Omental fat pad (tissue), 4 donors: Measurements from ENCODE around the gene LANCL1. TPM values are rescaled to one million over a fixed set of nuclear protein-coding genes. Genes with fewer than 3 reads are reported as not detected.

Experiments
- ATAC-seq: fragments of 150-250 bp; one replicate; pipeline ENCODE4 v1.9.1; 2016; ENCODE audit warnings: mild to moderate bottlenecking, moderate library complexity; ENCODE audit not compliant: low FRiP score
- DNase-seq: peaks from one replicate; pipeline ENCODE4 v3.0.0-alpha.2; 2019; ENCODE audit warnings: low spot score
- total RNA-seq, 4 donors: library from RNA; depleted of rRNA; stranded (reverse); fragments of >200 nt; gene quantifications; one replicate each; pipeline ENCODE4 v1.1.0, GENCODE V29; 2016
- TF ChIP-seq, protein P1 (sequence below), 3 donors: fragments of 450-650 bp; IDR thresholded peaks; one replicate each; pipeline ENCODE4 v1.5.1; 2016 to 2017; ENCODE audit warnings: antibody characterized with exemption in 3 of 3, mild to moderate bottlenecking in 3 of 3, moderate library complexity in 2 of 3

Gene LANCL1
- total RNA-seq, 4 donors from 2014 or later: 20.8 to 33.6 (median 27.1) TPM

DNA sequence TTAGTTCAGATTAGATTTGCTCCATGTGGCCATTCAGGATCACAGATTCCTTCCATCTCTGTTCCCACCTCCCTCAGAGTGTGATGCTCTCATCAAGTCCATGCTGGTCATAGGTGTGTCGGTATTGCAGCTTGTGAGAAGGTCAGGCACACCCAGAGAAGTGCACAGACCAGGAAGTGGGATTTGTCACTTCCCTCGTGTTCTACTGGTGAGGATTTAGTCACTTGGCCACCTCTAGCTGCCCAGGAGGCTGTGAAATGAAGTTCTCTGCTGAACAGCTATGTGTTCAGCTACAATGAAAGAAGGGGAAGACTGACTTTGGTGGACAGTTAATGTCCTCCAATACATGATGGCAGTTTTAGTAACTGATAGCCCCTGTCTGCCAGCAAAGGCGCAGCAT lies 3.5 kb upstream of the LANCL1 start:
- TF ChIP-seq, protein P1, sequence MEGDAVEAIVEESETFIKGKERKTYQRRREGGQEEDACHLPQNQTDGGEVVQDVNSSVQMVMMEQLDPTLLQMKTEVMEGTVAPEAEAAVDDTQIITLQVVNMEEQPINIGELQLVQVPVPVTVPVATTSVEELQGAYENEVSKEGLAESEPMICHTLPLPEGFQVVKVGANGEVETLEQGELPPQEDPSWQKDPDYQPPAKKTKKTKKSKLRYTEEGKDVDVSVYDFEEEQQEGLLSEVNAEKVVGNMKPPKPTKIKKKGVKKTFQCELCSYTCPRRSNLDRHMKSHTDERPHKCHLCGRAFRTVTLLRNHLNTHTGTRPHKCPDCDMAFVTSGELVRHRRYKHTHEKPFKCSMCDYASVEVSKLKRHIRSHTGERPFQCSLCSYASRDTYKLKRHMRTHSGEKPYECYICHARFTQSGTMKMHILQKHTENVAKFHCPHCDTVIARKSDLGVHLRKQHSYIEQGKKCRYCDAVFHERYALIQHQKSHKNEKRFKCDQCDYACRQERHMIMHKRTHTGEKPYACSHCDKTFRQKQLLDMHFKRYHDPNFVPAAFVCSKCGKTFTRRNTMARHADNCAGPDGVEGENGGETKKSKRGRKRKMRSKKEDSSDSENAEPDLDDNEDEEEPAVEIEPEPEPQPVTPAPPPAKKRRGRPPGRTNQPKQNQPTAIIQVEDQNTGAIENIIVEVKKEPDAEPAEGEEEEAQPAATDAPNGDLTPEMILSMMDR (IDR thresholded peaks at IDR 0.05): no peak
- no peak for ATAC-seq
- DNase-seq: no peak

GRCh38 chr2:210478661-210479060 lies 2.1 kb upstream of the LANCL1 start:
- ATAC-seq (no peak), DNase-seq (no peak)
- TF ChIP-seq, protein P1 (IDR thresholded peaks at IDR 0.05): no peak

GRCh38 chr2:210477496-210477895 lies 937 bp upstream of the LANCL1 start:
- no peak for ATAC-seq
- DNase-seq: no peak
- TF ChIP-seq, protein P1 (IDR thresholded peaks at IDR 0.05): no peak

GRCh38 chr2:210475706-210476105 lies 853 bp downstream of the LANCL1 start:
- DNase-seq: no peak
- no peak for ATAC-seq

GRCh38 chr2:210474776-210475175 lies 1.8 kb downstream of the LANCL1 start:
- ATAC-seq: no peak
- TF ChIP-seq, protein P1 (IDR thresholded peaks at IDR 0.05): no peak
- DNase-seq: no peak

More at GRCh38 chr2:210475706-210476105, 853 bp downstream of the LANCL1 start:
- TF ChIP-seq, protein P1 (IDR thresholded peaks at IDR 0.05): no peak

GRCh38 chr2:210461401-210461800 lies 15.2 kb downstream of the LANCL1 start:
- ATAC-seq (no peak), DNase-seq (no peak)
- TF ChIP-seq, protein P1 (IDR thresholded peaks at IDR 0.05): no peak

GRCh38 chr2:210460322-210461227 lies 16.0 kb downstream of the LANCL1 start:
- TF ChIP-seq, protein P1 (IDR thresholded peaks at IDR 0.05): no peak
- DNase-seq: no peak
- ATAC-seq: no peak
